ENCODE measurements around the gene PAIP1.

Gene PAIP1

DNA sequence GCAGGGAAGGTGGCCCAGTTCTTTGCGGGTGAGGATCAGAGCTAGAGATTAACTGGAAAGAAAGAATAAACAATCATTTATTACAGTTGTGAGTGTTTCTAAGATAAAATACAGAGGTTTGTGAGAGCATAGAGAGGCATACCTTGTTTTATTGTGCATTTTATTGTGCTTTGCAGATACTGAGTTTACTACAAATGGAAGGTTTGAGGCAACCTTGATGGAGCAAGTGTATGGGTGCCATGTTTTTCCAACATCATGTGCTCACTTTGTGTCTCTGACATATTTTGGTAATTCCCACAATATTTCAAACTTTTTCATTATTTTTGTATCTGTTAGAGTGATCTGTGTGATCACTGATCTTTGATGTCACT, 41.2 kb downstream of the PAIP1 start:
- H4K91ac ChIP-seq (ENCODE audit: low read depth, low read length, poor library complexity): no peak overlapping the region
- WGBS, 2 donors (ENCODE audit: extremely low coverage in 2 of 2, insufficient read length in 2 of 2, insufficient replicate concordance in 1 of 2): no CpG with 5 or more reads among the region's 1 CpG
- no peak overlapping the region for H2BK12ac ChIP-seq (ENCODE audit: low read length)
- H2BK120ac ChIP-seq (ENCODE audit: low read depth, low read length): no peak overlapping the region
- peak overlapping the region; percentile 40 for H3K4me2 ChIP-seq (ENCODE audit: insufficient read depth, low read length, poor library complexity, severe bottlenecking)
- no peak overlapping the region for H3K14ac ChIP-seq (ENCODE audit: low read length)
- no peaks in the 10 kb centered on the region for H3K4me1 ChIP-seq (ENCODE audit: control insufficient read depth in 2 of 2, insufficient read depth in 1 of 2, low read depth in 1 of 2, low read length in 2 of 2)
- H2AFZ ChIP-seq (ENCODE audit: low read length): peak overlapping the region; percentile 82
- no peak overlapping the region for H3K4ac ChIP-seq (ENCODE audit: low read length)
- DNase-seq (ENCODE audit: low spot score): no peak
- no peak overlapping the region for H3K23ac ChIP-seq (ENCODE audit: low read depth, low read length, poor library complexity)
- H3K9ac ChIP-seq (ENCODE audit: low read depth, low read length, poor library complexity): no peak overlapping the region
- no peak overlapping the region for H4K8ac ChIP-seq (ENCODE audit: low read depth, low read length)
- H2BK15ac ChIP-seq (ENCODE audit: low read length): no peak overlapping the region
- H3K18ac ChIP-seq (ENCODE audit: low read length): no peak overlapping the region
- H3K36me3 ChIP-seq (replicated peaks in 1 of 2; ENCODE audit: control insufficient read depth in 2 of 2, insufficient read depth in 2 of 2, low read length in 2 of 2): peaks cover 0 to 6% of the 10 kb centered on the region in 2 donors
- no peaks in the 10 kb centered on the region for H3K79me1 ChIP-seq (ENCODE audit: low read depth, low read length)
- H2BK5ac ChIP-seq (ENCODE audit: low read length): no peak overlapping the region
- H3K27me3 ChIP-seq (ENCODE audit: control insufficient read depth in 3 of 3, insufficient read depth in 3 of 3, low read depth in 1 of 3, low read length in 3 of 3): no peaks in the 10 kb centered on the region
- H2AK5ac ChIP-seq (ENCODE audit: low read depth, low read length): no peak overlapping the region
- no peak overlapping the region for H3K27ac ChIP-seq (replicated peaks; ENCODE audit: low read length)
- peaks cover 3 to 5% of the 10 kb centered on the region in 2 donors for H3K9me3 ChIP-seq (replicated peaks in 1 of 2; ENCODE audit: control insufficient read depth in 2 of 2, insufficient read depth in 1 of 2, low read depth in 1 of 2, low read length in 2 of 2)
- peak overlapping the region in 1 of 2 donors; percentile 57 for H3K4me3 ChIP-seq (ENCODE audit: low read length in 2 of 2)

DNA sequence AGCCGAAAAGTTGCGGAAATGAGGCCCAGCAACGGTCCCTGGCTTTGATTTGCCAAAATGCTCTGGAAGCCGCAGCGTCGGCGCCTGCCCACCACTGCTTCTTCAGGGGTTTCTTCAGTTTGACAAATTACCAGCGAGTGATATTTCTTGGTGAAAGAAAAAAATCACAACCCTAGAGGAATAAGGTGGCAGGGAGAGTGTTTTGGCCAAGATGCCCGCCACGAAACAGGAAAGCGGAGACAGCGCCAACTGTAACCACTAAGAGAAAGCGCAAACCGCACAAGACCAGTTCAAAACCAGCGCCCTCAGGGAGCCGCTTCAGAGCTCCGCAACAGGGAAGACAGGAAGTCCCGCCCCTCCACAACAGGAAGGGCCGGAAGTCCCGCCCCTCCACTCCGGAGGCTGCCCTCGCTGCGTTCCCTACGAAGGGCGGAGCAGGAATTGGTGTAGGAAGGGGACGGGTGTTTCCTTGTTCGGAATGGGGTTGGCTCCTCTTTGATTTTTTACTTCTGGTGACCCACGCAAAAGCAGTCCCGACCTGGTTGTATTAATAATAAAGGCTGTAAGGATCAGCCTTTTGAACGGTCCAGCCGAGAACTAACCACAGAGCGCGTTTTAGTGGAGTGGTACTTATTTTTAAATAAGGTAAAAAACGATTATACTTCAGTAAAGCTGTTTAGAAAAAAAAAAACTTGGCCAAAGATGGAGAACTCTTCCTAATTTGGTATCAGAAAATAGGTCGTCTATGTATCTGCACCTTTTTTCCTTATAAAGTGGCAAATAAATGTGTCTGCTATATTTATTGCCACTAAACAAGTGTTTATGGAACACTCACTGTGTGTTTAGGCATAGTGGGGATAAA, 41.8 kb downstream of the PAIP1 start, which contains the start of gene C5orf34:
TSS of gene C5orf34 (minus strand) at position 333 of the 862 bp plus-strand sequence. CDS start 5,809 bp downstream, outside the sequence.
- Histone ChIP-seq H3K79me1 (ENCODE audit: low read depth, low read length) (no peaks in the 10 kb centered on the region), H2BK12ac (ENCODE audit: low read length) (no peak within 1 kb of the TSS), H3K36me3 (replicated peaks in 1 of 2; ENCODE audit: control insufficient read depth in 2 of 2, insufficient read depth in 2 of 2, low read length in 2 of 2) (peaks cover 0 to 8% of the 10 kb centered on the region in 2 donors), H3K18ac (ENCODE audit: low read length) (peak within 1 kb of the TSS; percentile 49), H2BK120ac (ENCODE audit: low read depth, low read length) (no peak within 1 kb of the TSS), H3K4me1 (ENCODE audit: control insufficient read depth in 2 of 2, insufficient read depth in 1 of 2, low read depth in 1 of 2, low read length in 2 of 2) (no peaks in the 10 kb centered on the region), H3K4me3 (ENCODE audit: low read length in 2 of 2) (peak within 1 kb of the TSS; percentile 57 to 85), H4K91ac (ENCODE audit: low read depth, low read length, poor library complexity) (no peak within 1 kb of the TSS), H3K27ac (replicated peaks; ENCODE audit: low read length) (peak within 1 kb of the TSS; percentile 83), H2BK15ac (ENCODE audit: low read length) (no peak within 1 kb of the TSS), H3K9ac (ENCODE audit: low read depth, low read length, poor library complexity) (no peak within 1 kb of the TSS), H2AFZ (ENCODE audit: low read length) (peak within 1 kb of the TSS; percentile 82), H4K8ac (ENCODE audit: low read depth, low read length) (no peak within 1 kb of the TSS), H3K9me3 (replicated peaks in 1 of 2; ENCODE audit: control insufficient read depth in 2 of 2, insufficient read depth in 1 of 2, low read depth in 1 of 2, low read length in 2 of 2) (peaks cover 3 to 5% of the 10 kb centered on the region in 2 donors), H3K23ac (ENCODE audit: low read depth, low read length, poor library complexity) (no peak within 1 kb of the TSS), H3K4me2 (ENCODE audit: insufficient read depth, low read length, poor library complexity, severe bottlenecking) (peak within 1 kb of the TSS; percentile 56), H2BK5ac (ENCODE audit: low read length) (no peak within 1 kb of the TSS), H3K4ac (ENCODE audit: low read length) (no peak within 1 kb of the TSS), H2AK5ac (ENCODE audit: low read depth, low read length) (no peak within 1 kb of the TSS), H3K14ac (ENCODE audit: low read length) (no peak within 1 kb of the TSS), H3K27me3 (ENCODE audit: control insufficient read depth in 3 of 3, insufficient read depth in 3 of 3, low read depth in 1 of 3, low read length in 3 of 3) (no peaks in the 10 kb centered on the region)
- DNase-seq (ENCODE audit: low spot score): peak; percentile 94
- no CpG with 5 or more reads among the region's 35 CpGs for WGBS, 2 donors (ENCODE audit: extremely low coverage in 2 of 2, insufficient read length in 2 of 2, insufficient replicate concordance in 1 of 2)

DNA sequence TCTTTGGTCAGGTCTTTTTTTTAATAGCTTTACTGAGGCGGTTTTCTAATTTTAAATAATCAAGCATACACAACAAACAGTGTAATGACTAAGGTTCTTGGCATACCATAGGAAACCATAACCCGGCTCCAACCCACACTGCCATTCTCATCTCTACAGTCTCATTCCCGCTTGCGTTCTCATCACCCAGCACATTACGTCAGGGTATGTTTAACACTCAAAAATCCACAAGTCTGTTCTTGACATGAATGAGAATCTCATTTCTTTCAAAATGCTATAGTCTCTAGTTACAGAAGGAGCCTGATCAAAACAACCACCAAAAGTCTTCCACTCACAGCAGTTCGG, 42.4 kb downstream of the PAIP1 start:
- peak overlapping the region; percentile 82 for H2AFZ ChIP-seq (ENCODE audit: low read length)
- H3K27me3 ChIP-seq (ENCODE audit: control insufficient read depth in 3 of 3, insufficient read depth in 3 of 3, low read depth in 1 of 3, low read length in 3 of 3): no peaks in the 10 kb centered on the region
- H3K23ac ChIP-seq (ENCODE audit: low read depth, low read length, poor library complexity): no peak overlapping the region
- no peak overlapping the region for H2BK15ac ChIP-seq (ENCODE audit: low read length)
- no peaks in the 10 kb centered on the region for H3K4me1 ChIP-seq (ENCODE audit: control insufficient read depth in 2 of 2, insufficient read depth in 1 of 2, low read depth in 1 of 2, low read length in 2 of 2)
- H2AK5ac ChIP-seq (ENCODE audit: low read depth, low read length): no peak overlapping the region
- H2BK120ac ChIP-seq (ENCODE audit: low read depth, low read length): no peak overlapping the region
- H4K91ac ChIP-seq (ENCODE audit: low read depth, low read length, poor library complexity): no peak overlapping the region
- no CpG with 5 or more reads among the region's 6 CpGs for WGBS, 2 donors (ENCODE audit: extremely low coverage in 2 of 2, insufficient read length in 2 of 2, insufficient replicate concordance in 1 of 2)
- H3K14ac ChIP-seq (ENCODE audit: low read length): no peak overlapping the region
- no peak overlapping the region for H3K4ac ChIP-seq (ENCODE audit: low read length)
- H3K4me3 ChIP-seq (ENCODE audit: low read length in 2 of 2): peak overlapping the region; percentile 57 to 85
- peak overlapping the region; percentile 56 for H3K4me2 ChIP-seq (ENCODE audit: insufficient read depth, low read length, poor library complexity, severe bottlenecking)
- H4K8ac ChIP-seq (ENCODE audit: low read depth, low read length): no peak overlapping the region
- no peaks in the 10 kb centered on the region for H3K79me1 ChIP-seq (ENCODE audit: low read depth, low read length)
- peaks cover 0 to 13% of the 10 kb centered on the region in 2 donors for H3K36me3 ChIP-seq (replicated peaks in 1 of 2; ENCODE audit: control insufficient read depth in 2 of 2, insufficient read depth in 2 of 2, low read length in 2 of 2)
- peak overlapping the region; percentile 49 for H3K18ac ChIP-seq (ENCODE audit: low read length)
- peaks cover 3 to 5% of the 10 kb centered on the region in 2 donors for H3K9me3 ChIP-seq (replicated peaks in 1 of 2; ENCODE audit: control insufficient read depth in 2 of 2, insufficient read depth in 1 of 2, low read depth in 1 of 2, low read length in 2 of 2)
- peak overlapping the region; percentile 83 for H3K27ac ChIP-seq (replicated peaks; ENCODE audit: low read length)
- no peak overlapping the region for H3K9ac ChIP-seq (ENCODE audit: low read depth, low read length, poor library complexity)
- DNase-seq (ENCODE audit: low spot score): no peak
- H2BK12ac ChIP-seq (ENCODE audit: low read length): no peak overlapping the region
- H2BK5ac ChIP-seq (ENCODE audit: low read length): no peak overlapping the region

DNA sequence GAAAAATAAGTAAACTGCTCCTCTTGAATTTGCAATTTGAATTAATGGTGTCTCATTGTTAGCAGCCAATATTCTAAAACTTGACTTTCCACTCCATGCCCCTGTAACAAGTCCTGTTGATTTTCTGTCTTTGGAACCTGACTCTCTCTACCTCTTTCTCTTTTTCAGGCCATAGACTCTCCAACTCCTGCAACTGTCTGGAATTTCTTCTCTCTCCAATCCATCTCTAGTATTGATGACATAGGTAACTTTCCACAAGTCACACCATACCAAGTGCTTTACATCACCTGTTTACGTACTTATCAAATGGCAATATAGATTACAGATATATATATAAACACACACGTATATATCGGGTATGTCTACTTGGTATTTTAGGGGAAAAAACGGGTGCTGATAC, 42.9 kb downstream of the PAIP1 start:
- Histone ChIP-seq H3K36me3 (replicated peaks in 1 of 2; ENCODE audit: control insufficient read depth in 2 of 2, insufficient read depth in 2 of 2, low read length in 2 of 2) (peaks cover 0 to 17% of the 10 kb centered on the region in 2 donors), H3K4me2 (ENCODE audit: insufficient read depth, low read length, poor library complexity, severe bottlenecking) (peak overlapping the region; percentile 15), H2BK15ac (ENCODE audit: low read length) (no peak overlapping the region), H3K23ac (ENCODE audit: low read depth, low read length, poor library complexity) (no peak overlapping the region), H3K18ac (ENCODE audit: low read length) (no peak overlapping the region), H3K27ac (replicated peaks; ENCODE audit: low read length) (no peak overlapping the region), H4K8ac (ENCODE audit: low read depth, low read length) (no peak overlapping the region), H3K79me1 (ENCODE audit: low read depth, low read length) (no peaks in the 10 kb centered on the region), H3K4me1 (ENCODE audit: control insufficient read depth in 2 of 2, insufficient read depth in 1 of 2, low read depth in 1 of 2, low read length in 2 of 2) (no peaks in the 10 kb centered on the region), H3K4ac (ENCODE audit: low read length) (no peak overlapping the region), H3K4me3 (ENCODE audit: low read length in 2 of 2) (peak overlapping the region in 1 of 2 donors; percentile 57), H3K9ac (ENCODE audit: low read depth, low read length, poor library complexity) (no peak overlapping the region), H3K27me3 (ENCODE audit: control insufficient read depth in 3 of 3, insufficient read depth in 3 of 3, low read depth in 1 of 3, low read length in 3 of 3) (no peaks in the 10 kb centered on the region), H2AFZ (ENCODE audit: low read length) (peak overlapping the region; percentile 82), H2BK12ac (ENCODE audit: low read length) (no peak overlapping the region), H3K14ac (ENCODE audit: low read length) (no peak overlapping the region), H2BK5ac (ENCODE audit: low read length) (no peak overlapping the region), H2AK5ac (ENCODE audit: low read depth, low read length) (no peak overlapping the region), H4K91ac (ENCODE audit: low read depth, low read length, poor library complexity) (no peak overlapping the region), H2BK120ac (ENCODE audit: low read depth, low read length) (no peak overlapping the region), H3K9me3 (replicated peaks in 1 of 2; ENCODE audit: control insufficient read depth in 2 of 2, insufficient read depth in 1 of 2, low read depth in 1 of 2, low read length in 2 of 2) (peaks cover 3 to 5% of the 10 kb centered on the region in 2 donors)
- DNase-seq (ENCODE audit: low spot score): no peak
- WGBS, 2 donors (ENCODE audit: extremely low coverage in 2 of 2, insufficient read length in 2 of 2, insufficient replicate concordance in 1 of 2): no CpG with 5 or more reads among the region's 4 CpGs

Data from neuronal stem cell (in vitro differentiated cells).